Measurements from ENCODE around the gene PXDN. TPM values are rescaled to one million over a fixed set of nuclear protein-coding genes. Genes with fewer than 3 reads are reported as not detected.

The PXDN gene
- total and polyA plus RNA-seq, 8 donors = 3.3 to 71.6 (median 28.0) TPM

DNA sequence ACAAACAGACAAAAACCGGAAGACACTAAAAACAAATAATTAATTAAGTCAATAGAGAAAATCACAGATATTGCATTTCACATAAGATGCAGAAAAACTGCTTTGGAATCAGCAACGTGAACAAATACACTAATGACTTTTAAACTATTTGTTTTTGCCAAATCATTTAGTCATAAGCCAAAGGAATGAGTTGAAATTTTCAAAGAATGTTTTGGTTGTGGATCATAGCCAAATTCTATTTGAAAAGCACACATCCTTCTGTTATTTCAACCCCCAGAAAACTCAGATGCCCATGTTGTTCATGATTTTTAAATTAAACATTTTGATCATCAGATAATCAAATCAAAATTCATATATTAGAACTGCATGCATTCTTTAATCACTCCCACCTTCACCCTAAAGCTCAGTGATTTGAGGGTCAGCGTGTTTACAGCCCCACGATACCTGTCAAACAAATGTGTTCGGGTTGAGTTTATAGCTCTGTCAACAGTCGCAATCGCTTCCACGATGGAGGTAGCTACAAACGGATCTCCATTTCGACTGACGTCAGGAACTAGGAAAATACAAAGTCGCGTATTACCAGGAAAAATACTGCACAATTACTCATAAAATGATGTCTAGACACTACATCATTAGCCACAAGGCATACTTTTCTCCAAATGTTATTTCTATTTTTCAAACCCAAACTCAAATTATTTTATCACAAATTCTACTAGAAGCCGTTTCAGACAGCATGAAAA is 90.2 kb downstream of the PXDN start:
- Histone ChIP-seq H3K27me3 (peaks cover 0 to 4% (median 0%) of the 10 kb centered on the region in 3 donors), H3K4me3 (no peak overlapping the region), H3K27ac (peak overlapping the region in 4 of 5 donors; percentile 21 to 82 (median 74)), H3K9me3 (no peaks in the 10 kb centered on the region), H3K36me3 (peaks cover 0 to 27% (median 7%) of the 10 kb centered on the region in 4 donors), H3K4me1 (peaks cover 4 to 45% (median 20%) of the 10 kb centered on the region in 4 donors)
- no peak for DNase-seq
- TF ChIP-seq, protein P1, sequence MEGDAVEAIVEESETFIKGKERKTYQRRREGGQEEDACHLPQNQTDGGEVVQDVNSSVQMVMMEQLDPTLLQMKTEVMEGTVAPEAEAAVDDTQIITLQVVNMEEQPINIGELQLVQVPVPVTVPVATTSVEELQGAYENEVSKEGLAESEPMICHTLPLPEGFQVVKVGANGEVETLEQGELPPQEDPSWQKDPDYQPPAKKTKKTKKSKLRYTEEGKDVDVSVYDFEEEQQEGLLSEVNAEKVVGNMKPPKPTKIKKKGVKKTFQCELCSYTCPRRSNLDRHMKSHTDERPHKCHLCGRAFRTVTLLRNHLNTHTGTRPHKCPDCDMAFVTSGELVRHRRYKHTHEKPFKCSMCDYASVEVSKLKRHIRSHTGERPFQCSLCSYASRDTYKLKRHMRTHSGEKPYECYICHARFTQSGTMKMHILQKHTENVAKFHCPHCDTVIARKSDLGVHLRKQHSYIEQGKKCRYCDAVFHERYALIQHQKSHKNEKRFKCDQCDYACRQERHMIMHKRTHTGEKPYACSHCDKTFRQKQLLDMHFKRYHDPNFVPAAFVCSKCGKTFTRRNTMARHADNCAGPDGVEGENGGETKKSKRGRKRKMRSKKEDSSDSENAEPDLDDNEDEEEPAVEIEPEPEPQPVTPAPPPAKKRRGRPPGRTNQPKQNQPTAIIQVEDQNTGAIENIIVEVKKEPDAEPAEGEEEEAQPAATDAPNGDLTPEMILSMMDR (IDR thresholded peaks at IDR 0.05) = no peak
- TF ChIP-seq POLR2AphosphoS5 (IDR thresholded peaks at IDR 0.05) (no peak), POLR2A (IDR thresholded peaks at IDR 0.05) (no peak), EP300 (IDR thresholded peaks at IDR 0.05) (no peak)
- intact Hi-C loops (cut with DNase I; ENCODE audit: low total_unique reads) = no loop called here
- 75 to 85% (median 82%) methylated on average over 14 of the region's 14 CpGs for WGBS, 5 donors

DNA sequence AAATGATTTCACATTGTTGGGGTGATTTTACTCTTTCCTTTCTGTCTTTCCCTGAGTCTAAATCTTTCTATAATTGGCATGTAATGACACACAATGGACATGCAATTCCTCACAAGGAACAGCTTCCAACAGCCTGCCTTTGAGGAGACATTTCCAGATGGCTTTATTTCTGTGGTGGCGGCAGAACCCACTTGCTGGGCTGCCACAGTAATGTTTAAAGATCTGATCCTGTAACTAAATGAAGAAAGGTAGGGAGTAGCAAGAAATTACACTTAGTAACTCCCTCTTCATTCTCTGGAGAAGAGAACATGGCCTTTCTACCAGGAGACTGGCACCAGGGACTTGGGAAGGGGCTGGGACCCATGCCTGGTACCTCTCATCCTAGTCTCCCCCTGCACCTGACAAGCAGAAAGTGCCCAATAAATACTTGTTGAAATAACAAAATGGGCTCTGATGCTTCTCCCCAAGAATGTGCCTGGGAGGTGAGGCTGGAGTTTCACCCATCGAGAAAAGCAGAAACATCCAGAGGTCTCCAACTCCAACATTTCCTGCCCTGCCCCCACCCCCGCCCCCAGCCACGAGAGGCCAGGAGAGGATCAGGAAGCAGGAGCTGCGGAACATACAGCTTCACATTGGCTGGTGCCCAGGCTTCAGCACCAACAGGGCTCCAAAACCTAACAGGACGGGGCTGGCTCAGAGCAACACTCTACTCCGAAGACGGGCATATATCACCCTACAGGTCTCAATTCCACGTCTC is 92.1 kb downstream of the PXDN start:
- peaks cover 5 to 36% (median 24%) of the 10 kb centered on the region in 4 donors for H3K36me3 ChIP-seq
- peaks cover 0 to 4% (median 0%) of the 10 kb centered on the region in 3 donors for H3K27me3 ChIP-seq
- peaks cover 4 to 45% (median 20%) of the 10 kb centered on the region in 4 donors for H3K4me1 ChIP-seq
- intact Hi-C loops (cut with DNase I; ENCODE audit: low total_unique reads) = no loop called here
- peak; percentile 20 to 62 for DNase-seq
- H3K9me3 ChIP-seq = no peaks in the 10 kb centered on the region
- WGBS, 5 donors = 54 to 78% (median 70%) methylated on average over 9 of the region's 9 CpGs
- TF ChIP-seq EP300 (IDR thresholded peaks at IDR 0.05) (no peak), POLR2AphosphoS5 (IDR thresholded peaks at IDR 0.05) (no peak), POLR2A (IDR thresholded peaks at IDR 0.05) (no peak)
- TF ChIP-seq, protein P1 (IDR thresholded peaks at IDR 0.05) = no peak
- H3K4me3 ChIP-seq = no peak overlapping the region
- H3K27ac ChIP-seq = peak overlapping the region in 4 of 5 donors; percentile 21 to 82 (median 74)

DNA sequence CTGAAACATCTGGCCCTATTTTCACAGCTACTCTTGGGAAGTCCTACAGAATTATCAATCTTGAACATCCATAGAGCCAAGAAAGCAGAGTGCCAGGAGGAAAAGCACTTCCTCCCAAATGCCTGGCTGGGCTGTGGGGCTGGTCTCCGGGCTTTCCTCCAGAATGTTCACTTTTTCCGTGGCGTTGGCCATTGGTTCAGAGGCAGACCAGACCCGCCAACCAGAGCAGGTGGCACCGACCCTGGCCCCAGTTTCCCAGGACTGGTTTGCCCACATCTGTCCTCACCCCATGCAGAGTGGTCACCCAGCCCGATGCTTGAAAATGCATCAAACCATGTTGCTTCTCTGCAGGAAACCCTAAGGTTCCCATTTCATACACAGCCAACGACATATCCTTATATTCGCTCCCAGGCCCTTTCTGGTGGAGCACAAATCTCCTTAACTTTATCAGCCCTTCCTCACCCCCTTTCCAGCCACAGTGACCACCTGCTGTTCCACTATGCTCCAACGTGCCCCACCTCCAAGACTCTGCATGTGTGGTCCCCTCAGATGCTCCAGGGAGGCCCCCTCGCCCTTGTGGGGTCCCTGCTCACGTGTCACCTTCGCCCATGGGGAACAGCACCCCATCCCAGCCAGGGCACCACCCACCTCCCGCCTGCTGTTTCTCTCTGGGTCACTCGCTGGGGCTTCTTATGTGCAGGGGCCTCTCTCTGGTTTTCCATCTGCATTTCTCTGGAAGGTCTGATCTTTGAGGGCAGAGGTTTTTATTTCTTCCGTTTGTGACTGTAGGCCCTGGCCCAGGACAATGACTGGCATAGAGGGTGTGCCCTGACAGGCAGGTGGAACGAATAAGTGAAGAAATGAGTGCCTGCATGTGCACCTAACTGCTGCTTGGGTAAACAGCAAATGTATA is 92.9 kb downstream of the PXDN start:
- Histone ChIP-seq H3K9me3 (no peaks in the 10 kb centered on the region), H3K27ac (peak overlapping the region in 3 of 5 donors; percentile 69 to 82 (median 78)), H3K27me3 (no peaks in the 10 kb centered on the region), H3K4me3 (no peak overlapping the region), H3K4me1 (peaks cover 4 to 45% (median 20%) of the 10 kb centered on the region in 4 donors), H3K36me3 (peaks cover 5 to 44% (median 28%) of the 10 kb centered on the region in 4 donors)
- intact Hi-C loops (cut with DNase I; ENCODE audit: low total_unique reads) = no loop called here
- 71 to 86% (median 75%) methylated on average over 16 of the region's 16 CpGs for WGBS, 5 donors
- no peak for TF ChIP-seq POLR2A (IDR thresholded peaks at IDR 0.05)
- TF ChIP-seq EP300 (IDR thresholded peaks at IDR 0.05) = no peak
- TF ChIP-seq, protein P1 (IDR thresholded peaks at IDR 0.05) = no peak
- TF ChIP-seq POLR2AphosphoS5 (IDR thresholded peaks at IDR 0.05) = no peak
- DNase-seq = peak in 1 of 2 donors; percentile 60

Data from stomach (tissue), 9 donors.